ENCODE results near the gene ENTHD1. TPM values are rescaled to one million over a fixed set of nuclear protein-coding genes. Genes with fewer than 3 reads are reported as not detected.

ENTHD1 gene
- polyA plus RNA-seq, 1 experiment: not detected

GRCh38 chr22:39825661-39826102 lies 67.9 kb downstream of the ENTHD1 start:
- Histone ChIP-seq H3K4me3 (ENCODE audit: low read depth, low read length) (no peak overlapping the region), H3K27ac (ENCODE audit: low read depth, low read length) (no peak overlapping the region), H3K9me3 (ENCODE audit: control insufficient read depth, insufficient read depth, low read length) (no peaks in the 10 kb centered on the region), H3K27me3 (ENCODE audit: control insufficient read depth, insufficient read depth, low read length) (peaks cover 2% of the 10 kb centered on the region)
- TF ChIP-seq, protein P1, sequence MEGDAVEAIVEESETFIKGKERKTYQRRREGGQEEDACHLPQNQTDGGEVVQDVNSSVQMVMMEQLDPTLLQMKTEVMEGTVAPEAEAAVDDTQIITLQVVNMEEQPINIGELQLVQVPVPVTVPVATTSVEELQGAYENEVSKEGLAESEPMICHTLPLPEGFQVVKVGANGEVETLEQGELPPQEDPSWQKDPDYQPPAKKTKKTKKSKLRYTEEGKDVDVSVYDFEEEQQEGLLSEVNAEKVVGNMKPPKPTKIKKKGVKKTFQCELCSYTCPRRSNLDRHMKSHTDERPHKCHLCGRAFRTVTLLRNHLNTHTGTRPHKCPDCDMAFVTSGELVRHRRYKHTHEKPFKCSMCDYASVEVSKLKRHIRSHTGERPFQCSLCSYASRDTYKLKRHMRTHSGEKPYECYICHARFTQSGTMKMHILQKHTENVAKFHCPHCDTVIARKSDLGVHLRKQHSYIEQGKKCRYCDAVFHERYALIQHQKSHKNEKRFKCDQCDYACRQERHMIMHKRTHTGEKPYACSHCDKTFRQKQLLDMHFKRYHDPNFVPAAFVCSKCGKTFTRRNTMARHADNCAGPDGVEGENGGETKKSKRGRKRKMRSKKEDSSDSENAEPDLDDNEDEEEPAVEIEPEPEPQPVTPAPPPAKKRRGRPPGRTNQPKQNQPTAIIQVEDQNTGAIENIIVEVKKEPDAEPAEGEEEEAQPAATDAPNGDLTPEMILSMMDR (IDR thresholded peaks at IDR 0.05; ENCODE audit: low read depth, low read length): no peak
- ChIA-PET POLR2A (no interaction called here), CTCF (no interaction called here)
- DNase-seq (ENCODE audit: low read depth, low spot score): no peak

- CTCF ChIA-PET: no interaction called here
- H3K27me3 ChIP-seq (ENCODE audit: control insufficient read depth, insufficient read depth, low read length): no peaks in the 10 kb centered on the region
- TF ChIP-seq, protein P1 (IDR thresholded peaks at IDR 0.05; ENCODE audit: low read depth, low read length): no peak
- DNase-seq (ENCODE audit: low read depth, low spot score): no peak
- no peaks in the 10 kb centered on the region for H3K9me3 ChIP-seq (ENCODE audit: control insufficient read depth, insufficient read depth, low read length)
- no peak overlapping the region for H3K4me3 ChIP-seq (ENCODE audit: low read depth, low read length)
- POLR2A ChIA-PET: no interaction called here
- no peak overlapping the region for H3K27ac ChIP-seq (ENCODE audit: low read depth, low read length)
Measured at GRCh38 chr22:39821008-39821407, 72.6 kb downstream of the ENTHD1 start.

DNA sequence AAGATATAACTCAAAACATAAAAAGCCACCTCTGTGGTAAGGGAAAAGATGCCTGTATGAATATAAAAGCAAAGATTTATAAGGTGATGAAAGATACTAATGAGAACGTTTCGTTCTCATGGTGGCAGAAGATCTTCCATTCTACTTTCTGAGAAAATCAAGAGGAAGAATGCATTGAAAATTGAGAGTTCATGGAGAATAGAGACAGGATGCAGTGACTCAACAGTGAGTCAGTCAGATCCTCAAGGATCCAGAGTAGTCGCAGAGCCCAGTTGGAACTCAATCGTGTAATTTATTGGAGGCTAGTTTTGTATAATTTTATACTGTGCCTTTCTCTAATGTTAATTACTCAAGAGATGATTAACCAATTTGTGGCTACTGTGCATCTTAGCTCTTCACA lies 73.3 kb downstream of the ENTHD1 start:
- H3K9me3 ChIP-seq (ENCODE audit: control insufficient read depth, insufficient read depth, low read length): no peaks in the 10 kb centered on the region
- CTCF ChIA-PET: interaction anchor here (0.6 kb wide), 1 partner anchor 145 kb away, joined by 5 read pairs; no protein-coding TSS in a partner anchor
- TF ChIP-seq, protein P1 (IDR thresholded peaks at IDR 0.05; ENCODE audit: low read depth, low read length): no peak
- DNase-seq (ENCODE audit: low read depth, low spot score): peak; percentile 18
- no peak overlapping the region for H3K4me3 ChIP-seq (ENCODE audit: low read depth, low read length)
- no peak overlapping the region for H3K27ac ChIP-seq (ENCODE audit: low read depth, low read length)
- H3K27me3 ChIP-seq (ENCODE audit: control insufficient read depth, insufficient read depth, low read length): no peaks in the 10 kb centered on the region
- POLR2A ChIA-PET: no interaction called here

GRCh38 chr22:39819429-39819828 lies 74.1 kb downstream of the ENTHD1 start:
- Histone ChIP-seq H3K9me3 (ENCODE audit: control insufficient read depth, insufficient read depth, low read length) (no peaks in the 10 kb centered on the region), H3K27ac (ENCODE audit: low read depth, low read length) (no peak overlapping the region), H3K4me3 (ENCODE audit: low read depth, low read length) (no peak overlapping the region), H3K27me3 (ENCODE audit: control insufficient read depth, insufficient read depth, low read length) (no peaks in the 10 kb centered on the region)
- ChIA-PET CTCF (interaction anchor here (0.6 kb wide), 1 partner anchor 32 kb away, joined by 3 read pairs; no protein-coding TSS in a partner anchor), POLR2A (no interaction called here)
- no peak for DNase-seq (ENCODE audit: low read depth, low spot score)
- TF ChIP-seq, protein P1 (IDR thresholded peaks at IDR 0.05; ENCODE audit: low read depth, low read length): no peak

- POLR2A ChIA-PET: no interaction called here
Measured at GRCh38 chr22:39818094-39818493, 75.5 kb downstream of the ENTHD1 start.

More at GRCh38 chr22:39818094-39818493, 75.5 kb downstream of the ENTHD1 start:
- no peak for DNase-seq (ENCODE audit: low read depth, low spot score)
- no peaks in the 10 kb centered on the region for H3K27me3 ChIP-seq (ENCODE audit: control insufficient read depth, insufficient read depth, low read length)
- no peaks in the 10 kb centered on the region for H3K9me3 ChIP-seq (ENCODE audit: control insufficient read depth, insufficient read depth, low read length)
- no peak overlapping the region for H3K27ac ChIP-seq (ENCODE audit: low read depth, low read length)
- H3K4me3 ChIP-seq (ENCODE audit: low read depth, low read length): no peak overlapping the region
- TF ChIP-seq, protein P1 (IDR thresholded peaks at IDR 0.05; ENCODE audit: low read depth, low read length): no peak
- CTCF ChIA-PET: no interaction called here

Measured in AG04450 (cell line).